Kidney (tissue), 14 donors: ENCODE data around the gene NSF. TPM values are rescaled to one million over a fixed set of nuclear protein-coding genes. Genes with fewer than 3 reads are reported as not detected.
"Not testable (repeated sequence)": the region's sequence is repeated elsewhere in the genome, so short reads cannot be mapped to it uniquely, and the experiment has no call there.

Experiments used
- DNase-seq, 5 donors: peaks; one replicate each; pipeline ENCODE4 v3.0.0-alpha.2; 2013 to 2020
- FAIRE-seq: peaks from 2 replicates; lab custom pipeline; 2012; peaks lifted over from hg19 to GRCh38; lab: Jason Lieb, UNC
- H3K27ac ChIP-seq, 2 donors: one replicate each; pipeline ENCODE4 v1.7.0; 2013; ENCODE audit warnings: low read depth in 2 of 2, low read length in 2 of 2, inconsistent platforms in 1 of 2
- H3K27me3 ChIP-seq: one replicate; pipeline ENCODE4 v1.7.1; 2013; ENCODE audit warnings: low read length, inconsistent platforms; ENCODE audit not compliant: control insufficient read depth, insufficient read depth
- H3K36me3 ChIP-seq, 3 donors: one replicate each; pipeline versions ENCODE4 v1.7.0 to v1.7.1; 2013; ENCODE audit warnings: low read length in 3 of 3, control low read depth in 1 of 3, inconsistent platforms in 1 of 3; ENCODE audit not compliant: insufficient read depth in 3 of 3, control insufficient read depth in 2 of 3
- H3K4me1 ChIP-seq, 3 donors: one replicate each; pipeline versions ENCODE4 v1.7.0 to v1.7.1; 2013; ENCODE audit warnings: low read length in 3 of 3, inconsistent platforms in 1 of 3, low read depth in 1 of 3; ENCODE audit not compliant: control insufficient read depth in 2 of 3, insufficient read depth in 2 of 3
- H3K4me3 ChIP-seq, 3 donors: one replicate each; pipeline versions ENCODE4 v1.7.0 to v1.8.1; 2013; ENCODE audit warnings: low read length in 3 of 3, control low read depth in 1 of 3, inconsistent platforms in 1 of 3
- H3K9ac ChIP-seq, 3 donors: one replicate each; pipeline versions ENCODE4 v1.7.0 to v1.7.1; 2013; ENCODE audit warnings: low read length in 3 of 3, control low read depth in 1 of 3, inconsistent platforms in 1 of 3
- H3K9me3 ChIP-seq, 3 donors: one replicate each; pipeline versions ENCODE4 v1.7.0 to v1.7.1; 2013; ENCODE audit warnings: low read length in 3 of 3, control low read depth in 1 of 3, inconsistent platforms in 1 of 3; ENCODE audit not compliant: control insufficient read depth in 2 of 3, insufficient read depth in 1 of 3
- CTCF ChIP-seq: IDR thresholded peaks from 3 replicates; pipeline ENCODE4 v1.5.1; 2012; ENCODE audit warnings: mild to moderate bottlenecking, moderate library complexity, borderline replicate concordance; ENCODE audit not compliant: insufficient read depth; ENCODE audit errors: extremely low read depth
- intact Hi-C: fragments of 100-400 bp; cut with DNase I; formaldehyde crosslinking; loops from one replicate; pipeline ENCODE4 v1.11.1; 2022
- polyA plus RNA-seq: library from polyadenylated mRNA; stranded (reverse); fragments of 350-450 nt; fragmentation: Illumina TruSeq; extraction: RNeasy Lipid Tissue Mini Kit (QIAGEN cat#74804); gene quantifications from one replicate; pipeline ENCODE4 v1.2.3, GENCODE V29; 2014; ENCODE audit warnings: low read depth, low replicate concordance; ENCODE audit not compliant: insufficient read depth
- total RNA-seq: library from RNA; stranded (reverse); fragmentation: NEBNext Ultra II Directional; extraction: Animal tissue kit (Norgen Biotek cat#: 25700); gene quantifications from one replicate; pipeline ENCODE4 v1.2.1, GENCODE V29; 2021
- donor health status: control.
- donor health status: control.
- donor health status: control.
- donor health status: control.
- donor health status: control.
- donor health status: DM: yes; HTN: yes; CAD: no.
- donor health status: Normal renal cell carcinoma (clear cell type).

Gene NSF
- total and polyA plus RNA-seq, 2 donors from 2014 or later = 14.2 to 52.4 TPM

- no peak for TF ChIP-seq CTCF
- intact Hi-C loops = no loop called here
Observed at GRCh38 chr17:46766493-46767491, 176.3 kb downstream of the NSF start.

GRCh38 chr17:46768540-46768870 lies 178.0 kb downstream of the NSF start:
- Histone ChIP-seq H3K4me1 (peaks cover 0 to 14% (median 0%) of the 10 kb centered on the region in 3 donors), H3K27ac (no peak overlapping the region), H3K27me3 (no peaks in the 10 kb centered on the region), H3K9ac (no peak overlapping the region), H3K4me3 (no peak overlapping the region), H3K9me3 (no peaks in the 10 kb centered on the region), H3K36me3 (no peaks in the 10 kb centered on the region)
- DNase-seq = no peak
- no peak for TF ChIP-seq CTCF
- FAIRE-seq = no peak
- intact Hi-C loops = no loop called here

More at GRCh38 chr17:46766493-46767491, 176.3 kb downstream of the NSF start:
- no peaks in the 10 kb centered on the region for H3K9me3 ChIP-seq
- H3K9ac ChIP-seq = no peak overlapping the region
- no peak for DNase-seq
- no peak for FAIRE-seq
- no peaks in the 10 kb centered on the region for H3K36me3 ChIP-seq
- H3K27me3 ChIP-seq = no peaks in the 10 kb centered on the region
- peaks cover 0 to 11% (median 0%) of the 10 kb centered on the region in 3 donors for H3K4me1 ChIP-seq
- no peak overlapping the region for H3K4me3 ChIP-seq
- H3K27ac ChIP-seq = no peak overlapping the region

- H3K9me3 ChIP-seq, H3K27ac ChIP-seq, FAIRE-seq, intact Hi-C loops, H3K36me3 ChIP-seq, H3K27me3 ChIP-seq, DNase-seq, H3K9ac ChIP-seq, H3K4me3 ChIP-seq: not testable (repeated sequence)
- peaks cover 0 to 14% (median 0%) of the 10 kb centered on the region in 3 donors for H3K4me1 ChIP-seq
Observed at GRCh38 chr17:46768896-46769295, 178.4 kb downstream of the NSF start.

DNA sequence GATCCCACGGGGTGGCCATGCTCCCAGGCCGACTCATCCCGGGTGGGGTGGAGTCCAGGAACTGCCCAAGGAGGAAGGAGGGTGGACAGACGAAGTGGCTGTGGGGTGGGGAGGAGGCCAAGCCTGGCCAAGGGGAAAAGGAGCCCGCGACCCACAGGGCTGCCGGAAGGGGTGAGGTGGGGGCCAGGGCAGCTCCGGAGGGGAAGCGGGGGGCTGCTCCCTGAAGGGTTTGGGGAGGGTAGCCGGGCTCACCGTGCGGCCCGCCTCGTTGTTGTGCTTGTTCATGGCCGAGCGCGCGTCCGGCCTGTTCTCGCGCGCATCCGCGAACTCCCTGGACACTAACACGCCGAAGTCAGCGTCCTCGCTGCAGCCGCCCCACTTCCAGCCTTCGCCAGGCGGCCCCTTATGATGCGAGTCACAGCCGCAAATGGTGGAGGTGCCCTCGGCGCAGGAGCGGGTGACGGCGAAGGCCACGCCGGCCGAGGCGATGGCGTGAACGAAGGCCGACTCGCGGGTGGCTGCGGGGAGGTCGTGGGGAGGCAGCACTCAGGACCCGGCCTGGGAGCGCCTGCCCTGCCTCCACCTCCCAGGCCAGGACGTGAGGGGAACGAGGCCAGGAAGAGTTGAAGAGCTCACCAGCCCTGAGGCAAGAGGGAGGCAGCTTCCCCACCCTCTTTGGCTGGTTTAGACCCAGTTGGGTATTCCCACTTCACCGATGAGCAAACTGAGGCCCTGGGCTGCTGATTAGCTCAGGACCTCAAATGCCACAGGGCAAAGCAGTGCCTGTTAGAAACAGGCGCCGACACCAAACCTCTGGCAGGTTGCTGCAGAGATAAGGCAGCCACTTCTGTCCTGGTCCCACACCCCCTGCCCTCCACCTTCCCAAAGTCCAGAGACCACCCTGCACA lies 179.3 kb downstream of the NSF start:
- TF ChIP-seq CTCF = no peak
- no peaks in the 10 kb centered on the region for H3K36me3 ChIP-seq
- no peak overlapping the region for H3K9ac ChIP-seq
- no peak for FAIRE-seq
- DNase-seq = peak in 3 of 5 donors; percentile 59 to 70 (median 68)
- H3K4me1 ChIP-seq = peaks cover 0 to 14% (median 0%) of the 10 kb centered on the region in 3 donors
- no peaks in the 10 kb centered on the region for H3K27me3 ChIP-seq
- H3K4me3 ChIP-seq = peak overlapping the region in 1 of 3 donors; percentile 20
- H3K9me3 ChIP-seq = no peaks in the 10 kb centered on the region
- intact Hi-C loops = no loop called here
- no peak overlapping the region for H3K27ac ChIP-seq
